ENCODE results near the gene GTF2F2.

GTF2F2 gene

GRCh38 chr13:45196096-45196495, 75.8 kb downstream of the GTF2F2 start:
- Histone ChIP-seq H3K27me3 (replicated peaks; ENCODE audit: control insufficient read depth, insufficient read depth, low read length) (no peaks in the 10 kb centered on the region), H3K4me3 (replicated peaks; ENCODE audit: low read depth, low read length) (no peak overlapping the region), H3K36me3 (ENCODE audit: control insufficient read depth, insufficient read depth, low read length) (no peaks in the 10 kb centered on the region)
- DNase-seq (ENCODE audit: extremely low read depth, insufficient read length) = no peak
- no peak for TF ChIP-seq CTCF (IDR thresholded peaks at IDR 0.05; ENCODE audit: insufficient read depth, low read length, poor library complexity, severe bottlenecking)

- no peaks in the 10 kb centered on the region for H3K36me3 ChIP-seq (ENCODE audit: control insufficient read depth, insufficient read depth, low read length)
- H3K27me3 ChIP-seq (replicated peaks; ENCODE audit: control insufficient read depth, insufficient read depth, low read length) = no peaks in the 10 kb centered on the region
- no peak for TF ChIP-seq CTCF (IDR thresholded peaks at IDR 0.05; ENCODE audit: insufficient read depth, low read length, poor library complexity, severe bottlenecking)
- no peak overlapping the region for H3K4me3 ChIP-seq (replicated peaks; ENCODE audit: low read depth, low read length)
- DNase-seq (ENCODE audit: extremely low read depth, insufficient read length) = no peak
Measured at GRCh38 chr13:45196622-45197021, 76.3 kb downstream of the GTF2F2 start.

- H3K36me3 ChIP-seq (ENCODE audit: control insufficient read depth, insufficient read depth, low read length) = no peaks in the 10 kb centered on the region
- H3K27me3 ChIP-seq (replicated peaks; ENCODE audit: control insufficient read depth, insufficient read depth, low read length) = no peaks in the 10 kb centered on the region
- TF ChIP-seq CTCF (IDR thresholded peaks at IDR 0.05; ENCODE audit: insufficient read depth, low read length, poor library complexity, severe bottlenecking) = no peak
- no peak for DNase-seq (ENCODE audit: extremely low read depth, insufficient read length)
- no peak overlapping the region for H3K4me3 ChIP-seq (replicated peaks; ENCODE audit: low read depth, low read length)
Measured at GRCh38 chr13:45198041-45198440, 77.7 kb downstream of the GTF2F2 start.

- no peak for DNase-seq (ENCODE audit: extremely low read depth, insufficient read length)
- Histone ChIP-seq H3K36me3 (ENCODE audit: control insufficient read depth, insufficient read depth, low read length) (no peaks in the 10 kb centered on the region), H3K27me3 (replicated peaks; ENCODE audit: control insufficient read depth, insufficient read depth, low read length) (no peaks in the 10 kb centered on the region), H3K4me3 (replicated peaks; ENCODE audit: low read depth, low read length) (no peak overlapping the region)
- TF ChIP-seq CTCF (IDR thresholded peaks at IDR 0.05; ENCODE audit: insufficient read depth, low read length, poor library complexity, severe bottlenecking) = no peak
Measured at GRCh38 chr13:45198924-45199323, 78.6 kb downstream of the GTF2F2 start.

- H3K4me3 ChIP-seq (replicated peaks; ENCODE audit: low read depth, low read length) = no peak overlapping the region
- no peaks in the 10 kb centered on the region for H3K36me3 ChIP-seq (ENCODE audit: control insufficient read depth, insufficient read depth, low read length)
- no peak for DNase-seq (ENCODE audit: extremely low read depth, insufficient read length)
- TF ChIP-seq CTCF (IDR thresholded peaks at IDR 0.05; ENCODE audit: insufficient read depth, low read length, poor library complexity, severe bottlenecking) = no peak
- no peaks in the 10 kb centered on the region for H3K27me3 ChIP-seq (replicated peaks; ENCODE audit: control insufficient read depth, insufficient read depth, low read length)
Measured at GRCh38 chr13:45199711-45200110, 79.4 kb downstream of the GTF2F2 start.

- no peak within 1 kb of the TSS for H3K4me3 ChIP-seq (replicated peaks; ENCODE audit: low read depth, low read length)
- DNase-seq (ENCODE audit: extremely low read depth, insufficient read length) = no peak
- no peaks in the 10 kb centered on the region for H3K27me3 ChIP-seq (replicated peaks; ENCODE audit: control insufficient read depth, insufficient read depth, low read length)
- no peak for TF ChIP-seq CTCF (IDR thresholded peaks at IDR 0.05; ENCODE audit: insufficient read depth, low read length, poor library complexity, severe bottlenecking)
- H3K36me3 ChIP-seq (ENCODE audit: control insufficient read depth, insufficient read depth, low read length) = no peaks in the 10 kb centered on the region
Measured at GRCh38 chr13:45200701-45201232, 80.5 kb downstream of the GTF2F2 start, which contains the start of gene KCTD4. Gene KCTD4, minus strand, starts transcription at chr13:45201045. Its CDS starts 6,478 bp downstream, at chr13:45194567.

Measured in GM06990 (cell line).